Head of caudate nucleus (tissue), 42 donors: ENCODE measurements around the gene PGBD4.

Experiments used
- DNase-seq, 42 donors: peaks; one replicate each; pipeline versions ENCODE4 v3.0.0 to v3.0.0-alpha.2; 2020 to 2021; ENCODE audit warnings: mixed read lengths in 7 of 42
- intact Hi-C: fragments of 100-400 bp; cut with DNase I; formaldehyde crosslinking; loops from one replicate; pipeline ENCODE4 v1.15.0; 2022

Gene PGBD4

GRCh38 chr15:34101366-34102174, at the start of gene PGBD4, which contains the start of gene EMC7:
Gene PGBD4 (plus strand): TSS chr15:34102083. CDS start chr15:34102532, 449 bp downstream.
Gene EMC7 (minus strand): TSS chr15:34101862. CDS start chr15:34101839, 23 bp downstream.
- DNase-seq = peak; percentile 96 to 100 (median 99)
- intact Hi-C loops = loop anchor here (2.0 to 5.0 kb wide), 2 partner anchors 63 to 111 kb away; partner anchors contain the start of genes AVEN and KATNBL1

GRCh38 chr15:34054081-34054707, 47.7 kb upstream of the PGBD4 start:
- DNase-seq = no peak
- intact Hi-C loops = no loop called here

GRCh38 chr15:34055868-34056595, 45.9 kb upstream of the PGBD4 start:
- no peak for DNase-seq
- intact Hi-C loops = no loop called here

GRCh38 chr15:34056911-34057310, 45.0 kb upstream of the PGBD4 start:
- no peak for DNase-seq
- intact Hi-C loops = no loop called here

- intact Hi-C loops = no loop called here
- no peak for DNase-seq
These were observed 42.4 kb upstream of the PGBD4 start for GRCh38 chr15:34059476-34059875.

- intact Hi-C loops = loop anchor here (5.0 kb wide), 1 partner anchor 152 kb away; the partner anchor contains the start of gene KATNBL1
- DNase-seq = no peak
These were observed 41.9 kb upstream of the PGBD4 start for GRCh38 chr15:34059946-34060345.

GRCh38 chr15:34064438-34064837, 37.4 kb upstream of the PGBD4 start:
- intact Hi-C loops = loop anchor here (5.0 kb wide), 1 partner anchor 148 kb away; the partner anchor contains the start of gene KATNBL1
- no peak for DNase-seq

GRCh38 chr15:34065261-34065660, 36.6 kb upstream of the PGBD4 start:
- DNase-seq = no peak
- intact Hi-C loops = no loop called here

- DNase-seq = no peak
- intact Hi-C loops = no loop called here
These were observed 35.9 kb upstream of the PGBD4 start for GRCh38 chr15:34065941-34066340.

GRCh38 chr15:34070003-34070402, 31.9 kb upstream of the PGBD4 start:
- intact Hi-C loops = no loop called here
- DNase-seq = no peak

- no peak for DNase-seq
- intact Hi-C loops = no loop called here
These were observed 25.1 kb upstream of the PGBD4 start for GRCh38 chr15:34076785-34077184.

- intact Hi-C loops = no loop called here
- DNase-seq = no peak
These were observed 23.0 kb upstream of the PGBD4 start for GRCh38 chr15:34078900-34079299.

GRCh38 chr15:34079904-34080303, 22.0 kb upstream of the PGBD4 start:
- intact Hi-C loops = no loop called here
- DNase-seq = no peak

GRCh38 chr15:34084086-34084485, 17.8 kb upstream of the PGBD4 start:
- intact Hi-C loops = no loop called here
- DNase-seq = peak in 12 of 42 donors; percentile 7 to 63 (median 24)

- intact Hi-C loops = no loop called here
These were observed 16.1 kb upstream of the PGBD4 start for GRCh38 chr15:34085746-34086145.

GRCh38 chr15:34099914-34100313, 2.0 kb upstream of the PGBD4 start:
- no peak for DNase-seq
- intact Hi-C loops = loop anchor here (2.0 to 5.0 kb wide), 2 partner anchors 61 to 112 kb away; partner anchors contain the start of genes AVEN and KATNBL1

More at GRCh38 chr15:34085746-34086145, 16.1 kb upstream of the PGBD4 start:
- DNase-seq = no peak

GRCh38 chr15:34102175-34102925, 467 bp downstream of the PGBD4 start:
- no peak for DNase-seq

GRCh38 chr15:34106423-34106822, 4.5 kb downstream of the PGBD4 start:
- no peak for DNase-seq
- intact Hi-C loops = no loop called here

More at GRCh38 chr15:34102175-34102925, 467 bp downstream of the PGBD4 start:
- intact Hi-C loops = loop anchor here (5.0 kb wide), 1 partner anchor 110 kb away; the partner anchor contains the start of gene KATNBL1

GRCh38 chr15:34107315-34107714, 5.4 kb downstream of the PGBD4 start:
- no peak for DNase-seq
- intact Hi-C loops = no loop called here
